GM12801 (cell line): ENCODE results near the gene SLC24A4.

Experiments
- CTCF ChIP-seq: IDR thresholded peaks from one replicate; pipeline ENCODE4 v1.5.1; 2011; ENCODE audit warnings: control low read depth; ENCODE audit not compliant: insufficient read length; ENCODE audit errors: extremely low read depth

SLC24A4 gene

GRCh38 chr14:92282669-92283068, 40.3 kb upstream of the SLC24A4 start:
- TF ChIP-seq CTCF = no peak

- TF ChIP-seq CTCF = no peak
Measured at GRCh38 chr14:92285311-92285710, 37.7 kb upstream of the SLC24A4 start.

- no peak for TF ChIP-seq CTCF
Measured at GRCh38 chr14:92287987-92288386, 35.0 kb upstream of the SLC24A4 start.

- TF ChIP-seq CTCF = no peak
Measured at GRCh38 chr14:92288994-92289660, 33.8 kb upstream of the SLC24A4 start.

GRCh38 chr14:92292673-92293072, 30.3 kb upstream of the SLC24A4 start:
- TF ChIP-seq CTCF = no peak

GRCh38 chr14:92294506-92294905, 28.5 kb upstream of the SLC24A4 start:
- TF ChIP-seq CTCF = no peak

GRCh38 chr14:92297818-92298595, 25.0 kb upstream of the SLC24A4 start:
- TF ChIP-seq CTCF = no peak
